GM23338 (cell line): Measurements from ENCODE around the gene PNLIP. TPM values are rescaled to one million over a fixed set of nuclear protein-coding genes. Genes with fewer than 3 reads are reported as not detected.

Experiments used
- ATAC-seq: fragments of 200-7000 bp; cut with Tn5 transposase; 3 replicates; pipeline ENCODE4 v1.9.1; 2020
- DNase-seq: peaks from one replicate; pipeline ENCODE4 v3.0.0-alpha.2; 2015; ENCODE audit warnings: low spot score
- H2AFZ ChIP-seq: fragments of 200-600 bp; sonication (generic); 2 replicates; pipeline ENCODE4 v1.8.0; 2016; ENCODE audit warnings: antibody characterized with exemption, mild to moderate bottlenecking, moderate library complexity
- H3F3A ChIP-seq: fragments of 200-600 bp; sonication (generic); replicated peaks from 2 replicates; pipeline ENCODE4 v1.8.0; 2017; ENCODE audit warnings: antibody characterized with exemption, mixed run types, low read depth
- H3K27ac ChIP-seq: fragments of 200-600 bp; sonication (generic); 2 replicates; pipeline ENCODE4 v1.6.1; 2016; ENCODE audit warnings: low read depth
- H3K27me3 ChIP-seq: fragments of 200-600 bp; sonication (generic); 2 replicates; pipeline ENCODE4 v1.8.0; 2016; ENCODE audit warnings: mild to moderate bottlenecking, mixed run types, moderate library complexity; ENCODE audit not compliant: insufficient read depth
- H3K36me3 ChIP-seq: fragments of 200-600 bp; sonication (generic); 2 replicates; pipeline ENCODE4 v1.8.0; 2016; ENCODE audit warnings: mild to moderate bottlenecking; ENCODE audit not compliant: insufficient read depth
- H3K4me1 ChIP-seq: fragments of 200-600 bp; sonication (generic); 2 replicates; pipeline ENCODE4 v1.8.0; 2016; ENCODE audit warnings: mild to moderate bottlenecking, moderate library complexity; ENCODE audit not compliant: insufficient read depth
- H3K4me2 ChIP-seq: fragments of 200-600 bp; sonication (generic); 2 replicates; pipeline ENCODE4 v1.7.1; 2017; ENCODE audit warnings: mixed run types
- H3K4me3 ChIP-seq: fragments of 200-600 bp; sonication (generic); 2 replicates; pipeline ENCODE4 v1.6.1; 2016; ENCODE audit warnings: mixed run types
- H3K79me2 ChIP-seq: fragments of 200-600 bp; sonication (generic); replicated peaks from 2 replicates; pipeline ENCODE4 v1.8.0; 2017; ENCODE audit warnings: mild to moderate bottlenecking; ENCODE audit not compliant: insufficient read depth
- H3K9me2 ChIP-seq: fragments of 200-600 bp; sonication (generic); 2 replicates; pipeline ENCODE4 v1.8.0; 2017; ENCODE audit not compliant: insufficient read depth
- H4K20me1 ChIP-seq: fragments of 200-600 bp; sonication (generic); replicated peaks from 2 replicates; pipeline ENCODE4 v1.8.0; 2017; ENCODE audit warnings: mild to moderate bottlenecking; ENCODE audit not compliant: insufficient read depth
- H3K27ac Mint-ChIP-seq: 2 replicates; pipeline ENCODE4 v1.8.0; 2020; ENCODE audit warnings: inconsistent platforms, mild to moderate bottlenecking, moderate library complexity, mixed read lengths
- H3K27me3 Mint-ChIP-seq: 3 replicates; pipeline ENCODE4 v1.8.0; 2022; ENCODE audit warnings: low read depth, mild to moderate bottlenecking, moderate library complexity, mixed read lengths, inconsistent platforms; ENCODE audit not compliant: insufficient read depth, poor library complexity
- H3K36me3 Mint-ChIP-seq: 3 replicates; pipeline ENCODE4 v1.8.0; 2021; ENCODE audit warnings: low read depth, mild to moderate bottlenecking, inconsistent platforms, moderate library complexity, mixed read lengths
- H3K4me1 Mint-ChIP-seq: 3 replicates; pipeline ENCODE4 v1.8.0; 2020; ENCODE audit warnings: mild to moderate bottlenecking, inconsistent platforms, mixed read lengths
- H3K4me3 Mint-ChIP-seq: 3 replicates; pipeline ENCODE4 v1.8.0; 2021; ENCODE audit warnings: moderate library complexity, mild to moderate bottlenecking, inconsistent platforms, mixed read lengths
- H3K9me3 Mint-ChIP-seq: 3 replicates; pipeline ENCODE4 v1.8.0; 2020; ENCODE audit warnings: moderate library complexity, mild to moderate bottlenecking, inconsistent platforms, mixed read lengths
- EZH2 ChIP-seq: fragments of 200-600 bp; sonication (generic); IDR thresholded peaks from one replicate; pipeline ENCODE4 v1.8.0; 2017; ENCODE audit warnings: antibody characterized with exemption, mild to moderate bottlenecking, low read depth; ENCODE audit not compliant: unreplicated experiment
- EZH2phosphoT487 ChIP-seq: fragments of 200-600 bp; sonication (generic); IDR thresholded peaks from one replicate; pipeline ENCODE4 v1.8.1; 2018; ENCODE audit warnings: antibody characterized with exemption; ENCODE audit not compliant: unreplicated experiment
- POLR2AphosphoS5 ChIP-seq: IDR thresholded peaks from 2 replicates; pipeline ENCODE4 v1.6.1; 2016; ENCODE audit warnings: antibody characterized with exemption, low read depth
- ZNF114 ChIP-seq: fragments of 250-450 bp; sonication (Bioruptor Pico); IDR thresholded peaks from 2 replicates; pipeline ENCODE4 v1.5.0; 2020; ENCODE audit warnings: mild to moderate bottlenecking, moderate library complexity
- polyA plus RNA-seq: library from polyadenylated mRNA; unstranded; fragments of >200 nt; fragmentation: Nextera tagmentation; extraction: Ambion mirVana; gene quantifications from 2 replicates; pipeline ENCODE4 v1.2.1, GENCODE V29; 2016
- total RNA-seq: library from RNA; depleted of rRNA; stranded (reverse); fragments of >200 nt; shearing (Covaris generic); gene quantifications from 2 replicates; pipeline ENCODE4 v1.2.3, GENCODE V29; 2014
- TF ChIP-seq, protein P1 (sequence below): fragments of 250-450 bp; sonication (Bioruptor Pico); IDR thresholded peaks from 2 replicates; pipeline ENCODE4 v1.5.0; 2020; ENCODE audit warnings: mild to moderate bottlenecking, moderate library complexity
- TF ChIP-seq, protein P2 (sequence below): IDR thresholded peaks from 2 replicates; pipeline ENCODE4 v1.6.1; 2016; ENCODE audit warnings: antibody characterized with exemption

The PNLIP gene
- total and polyA plus RNA-seq, 2 experiments from 2014 or later = not detected

DNA sequence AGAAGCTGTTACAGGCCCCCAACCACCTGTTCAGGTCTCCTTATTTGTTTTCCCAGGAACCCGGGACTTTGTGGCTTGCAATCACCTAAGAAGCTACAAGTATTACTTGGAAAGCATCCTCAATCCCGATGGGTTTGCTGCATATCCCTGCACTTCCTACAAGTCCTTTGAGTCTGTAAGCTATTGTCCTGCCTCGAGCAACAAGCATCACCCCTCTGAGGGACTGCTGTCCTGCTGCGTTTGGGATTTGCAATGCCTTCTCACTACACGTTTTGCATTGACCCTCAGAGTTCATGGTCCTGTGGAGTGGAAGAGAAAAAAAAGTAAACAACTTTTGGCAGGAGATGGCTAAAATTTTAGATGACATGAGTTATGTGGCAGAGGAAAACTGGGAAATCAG, 54.3 kb downstream of the PNLIP start:
- Histone ChIP-seq H2AFZ (no peak overlapping the region), H3K4me3 (no peak overlapping the region), H3K9me2 (no peaks in the 10 kb centered on the region), H3K27ac (no peak overlapping the region), H3F3A (no peaks in the 10 kb centered on the region), H3K4me2 (no peak overlapping the region), H3K4me1 (no peaks in the 10 kb centered on the region), H3K79me2 (no peaks in the 10 kb centered on the region), H4K20me1 (no peaks in the 10 kb centered on the region), H3K36me3 (no peaks in the 10 kb centered on the region), H3K27me3 (no peaks in the 10 kb centered on the region)
- no peaks in the 10 kb centered on the region for H3K36me3 Mint-ChIP-seq
- no peak overlapping the region for H3K27ac Mint-ChIP-seq
- peaks cover 8% of the 10 kb centered on the region; the same call in 2 of the 3 replicates for H3K4me1 Mint-ChIP-seq
- DNase-seq (no peak), ATAC-seq (peak; percentile 51; the same call in 2 of the 3 replicates)
- no peak overlapping the region for H3K4me3 Mint-ChIP-seq
- TF ChIP-seq EZH2phosphoT487 = no peak
- TF ChIP-seq EZH2 = no peak
- TF ChIP-seq, protein P1, sequence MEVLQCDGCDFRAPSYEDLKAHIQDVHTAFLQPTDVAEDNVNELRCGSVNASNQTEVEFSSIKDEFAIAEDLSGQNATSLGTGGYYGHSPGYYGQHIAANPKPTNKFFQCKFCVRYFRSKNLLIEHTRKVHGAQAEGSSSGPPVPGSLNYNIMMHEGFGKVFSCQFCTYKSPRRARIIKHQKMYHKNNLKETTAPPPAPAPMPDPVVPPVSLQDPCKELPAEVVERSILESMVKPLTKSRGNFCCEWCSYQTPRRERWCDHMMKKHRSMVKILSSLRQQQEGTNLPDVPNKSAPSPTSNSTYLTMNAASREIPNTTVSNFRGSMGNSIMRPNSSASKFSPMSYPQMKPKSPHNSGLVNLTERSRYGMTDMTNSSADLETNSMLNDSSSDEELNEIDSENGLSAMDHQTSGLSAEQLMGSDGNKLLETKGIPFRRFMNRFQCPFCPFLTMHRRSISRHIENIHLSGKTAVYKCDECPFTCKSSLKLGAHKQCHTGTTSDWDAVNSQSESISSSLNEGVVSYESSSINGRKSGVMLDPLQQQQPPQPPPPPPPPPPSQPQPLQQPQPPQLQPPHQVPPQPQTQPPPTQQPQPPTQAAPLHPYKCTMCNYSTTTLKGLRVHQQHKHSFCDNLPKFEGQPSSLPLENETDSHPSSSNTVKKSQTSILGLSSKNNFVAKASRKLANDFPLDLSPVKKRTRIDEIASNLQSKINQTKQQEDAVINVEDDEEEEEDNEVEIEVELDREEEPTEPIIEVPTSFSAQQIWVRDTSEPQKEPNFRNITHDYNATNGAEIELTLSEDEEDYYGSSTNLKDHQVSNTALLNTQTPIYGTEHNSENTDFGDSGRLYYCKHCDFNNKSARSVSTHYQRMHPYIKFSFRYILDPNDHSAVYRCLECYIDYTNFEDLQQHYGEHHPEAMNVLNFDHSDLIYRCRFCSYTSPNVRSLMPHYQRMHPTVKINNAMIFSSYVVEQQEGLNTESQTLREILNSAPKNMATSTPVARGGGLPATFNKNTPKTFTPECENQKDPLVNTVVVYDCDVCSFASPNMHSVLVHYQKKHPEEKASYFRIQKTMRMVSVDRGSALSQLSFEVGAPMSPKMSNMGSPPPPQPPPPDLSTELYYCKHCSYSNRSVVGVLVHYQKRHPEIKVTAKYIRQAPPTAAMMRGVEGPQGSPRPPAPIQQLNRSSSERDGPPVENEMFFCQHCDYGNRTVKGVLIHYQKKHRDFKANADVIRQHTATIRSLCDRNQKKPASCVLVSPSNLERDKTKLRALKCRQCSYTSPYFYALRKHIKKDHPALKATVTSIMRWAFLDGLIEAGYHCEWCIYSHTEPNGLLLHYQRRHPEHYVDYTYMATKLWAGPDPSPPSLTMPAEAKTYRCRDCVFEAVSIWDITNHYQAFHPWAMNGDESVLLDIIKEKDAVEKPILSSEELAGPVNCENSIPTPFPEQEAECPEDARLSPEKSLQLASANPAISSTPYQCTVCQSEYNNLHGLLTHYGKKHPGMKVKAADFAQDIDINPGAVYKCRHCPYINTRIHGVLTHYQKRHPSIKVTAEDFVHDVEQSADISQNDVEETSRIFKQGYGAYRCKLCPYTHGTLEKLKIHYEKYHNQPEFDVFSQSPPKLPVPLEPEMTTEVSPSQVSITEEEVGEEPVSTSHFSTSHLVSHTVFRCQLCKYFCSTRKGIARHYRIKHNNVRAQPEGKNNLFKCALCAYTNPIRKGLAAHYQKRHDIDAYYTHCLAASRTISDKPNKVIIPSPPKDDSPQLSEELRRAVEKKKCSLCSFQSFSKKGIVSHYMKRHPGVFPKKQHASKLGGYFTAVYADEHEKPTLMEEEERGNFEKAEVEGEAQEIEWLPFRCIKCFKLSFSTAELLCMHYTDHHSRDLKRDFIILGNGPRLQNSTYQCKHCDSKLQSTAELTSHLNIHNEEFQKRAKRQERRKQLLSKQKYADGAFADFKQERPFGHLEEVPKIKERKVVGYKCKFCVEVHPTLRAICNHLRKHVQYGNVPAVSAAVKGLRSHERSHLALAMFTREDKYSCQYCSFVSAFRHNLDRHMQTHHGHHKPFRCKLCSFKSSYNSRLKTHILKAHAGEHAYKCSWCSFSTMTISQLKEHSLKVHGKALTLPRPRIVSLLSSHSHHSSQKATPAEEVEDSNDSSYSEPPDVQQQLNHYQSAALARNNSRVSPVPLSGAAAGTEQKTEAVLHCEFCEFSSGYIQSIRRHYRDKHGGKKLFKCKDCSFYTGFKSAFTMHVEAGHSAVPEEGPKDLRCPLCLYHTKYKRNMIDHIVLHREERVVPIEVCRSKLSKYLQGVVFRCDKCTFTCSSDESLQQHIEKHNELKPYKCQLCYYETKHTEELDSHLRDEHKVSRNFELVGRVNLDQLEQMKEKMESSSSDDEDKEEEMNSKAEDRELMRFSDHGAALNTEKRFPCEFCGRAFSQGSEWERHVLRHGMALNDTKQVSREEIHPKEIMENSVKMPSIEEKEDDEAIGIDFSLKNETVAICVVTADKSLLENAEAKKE (CRISPR knock-in tag) = no peak
- TF ChIP-seq ZNF114 = no peak
- H3K27me3 Mint-ChIP-seq = peaks cover 4% of the 10 kb centered on the region
- no peaks in the 10 kb centered on the region for H3K9me3 Mint-ChIP-seq

DNA sequence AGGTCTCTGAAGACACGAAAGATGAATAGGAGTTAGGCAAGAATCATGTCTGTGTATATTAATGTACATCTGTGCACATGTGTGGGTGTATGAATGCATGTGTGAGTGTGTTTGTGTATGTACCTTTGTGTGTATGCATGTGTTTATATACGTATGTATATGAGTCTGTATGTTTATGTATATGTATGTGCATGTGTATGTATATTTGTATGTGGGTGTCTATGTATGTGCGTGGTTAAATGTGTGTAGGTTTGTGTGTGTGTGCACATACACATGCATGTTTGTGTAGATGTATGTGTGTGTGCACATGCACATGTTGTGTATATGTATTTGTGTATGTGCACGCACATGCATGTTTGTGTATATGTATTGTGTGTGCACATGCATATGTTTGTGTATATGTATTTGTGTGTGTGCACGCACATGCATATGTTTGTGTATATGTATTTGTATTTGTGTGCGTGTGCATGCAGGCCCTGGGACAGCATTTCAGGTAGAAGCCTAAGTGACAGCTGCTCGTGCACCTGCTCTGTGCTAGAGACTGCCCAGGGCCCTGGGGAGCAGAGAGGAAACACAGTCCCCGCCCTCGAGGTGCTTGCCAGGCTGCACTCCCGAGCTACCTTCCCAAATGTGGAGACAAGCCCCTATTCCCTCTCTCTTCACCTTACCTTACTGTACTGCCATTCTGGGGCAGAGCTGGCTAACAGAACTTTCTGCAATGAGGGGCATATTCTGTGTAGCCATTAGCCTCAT, 57.1 kb downstream of the PNLIP start:
- no peak overlapping the region for H3K4me3 ChIP-seq
- H2AFZ ChIP-seq = no peak overlapping the region
- no peak for DNase-seq
- peaks cover 6% of the 10 kb centered on the region; the same call in 2 of the 3 replicates for H3K4me1 Mint-ChIP-seq
- H3K4me1 ChIP-seq = no peaks in the 10 kb centered on the region
- H3K36me3 ChIP-seq = no peaks in the 10 kb centered on the region
- ATAC-seq = no peak
- no peak overlapping the region for H3K27ac ChIP-seq
- no peaks in the 10 kb centered on the region for H3K27me3 ChIP-seq
- no peak overlapping the region for H3K4me2 ChIP-seq
- no peaks in the 10 kb centered on the region for H3K9me3 Mint-ChIP-seq
- no peaks in the 10 kb centered on the region for H3F3A ChIP-seq
- H3K36me3 Mint-ChIP-seq = no peaks in the 10 kb centered on the region
- H4K20me1 ChIP-seq = no peaks in the 10 kb centered on the region
- peaks cover 4% of the 10 kb centered on the region for H3K27me3 Mint-ChIP-seq
- H3K9me2 ChIP-seq = no peaks in the 10 kb centered on the region
- H3K27ac Mint-ChIP-seq = no peak overlapping the region
- H3K79me2 ChIP-seq = no peaks in the 10 kb centered on the region
- no peak overlapping the region for H3K4me3 Mint-ChIP-seq
- no peak for TF ChIP-seq POLR2AphosphoS5
- TF ChIP-seq, protein P2, sequence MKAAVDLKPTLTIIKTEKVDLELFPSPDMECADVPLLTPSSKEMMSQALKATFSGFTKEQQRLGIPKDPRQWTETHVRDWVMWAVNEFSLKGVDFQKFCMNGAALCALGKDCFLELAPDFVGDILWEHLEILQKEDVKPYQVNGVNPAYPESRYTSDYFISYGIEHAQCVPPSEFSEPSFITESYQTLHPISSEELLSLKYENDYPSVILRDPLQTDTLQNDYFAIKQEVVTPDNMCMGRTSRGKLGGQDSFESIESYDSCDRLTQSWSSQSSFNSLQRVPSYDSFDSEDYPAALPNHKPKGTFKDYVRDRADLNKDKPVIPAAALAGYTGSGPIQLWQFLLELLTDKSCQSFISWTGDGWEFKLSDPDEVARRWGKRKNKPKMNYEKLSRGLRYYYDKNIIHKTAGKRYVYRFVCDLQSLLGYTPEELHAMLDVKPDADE = no peak
